SU-DHL-6 (cell line): ENCODE measurements around the gene ACAP1.

Experiments
- CTCF ChIP-seq: fragments of 200-600 bp; sonication (generic); IDR thresholded peaks from one replicate; pipeline ENCODE4 v1.5.1; 2017; ENCODE audit warnings: antibody characterized with exemption, mild to moderate bottlenecking, low read length, moderate library complexity; ENCODE audit not compliant: insufficient read depth, poor library complexity, severe bottlenecking
- EZH2phosphoT487 ChIP-seq: fragments of 200-600 bp; sonication (generic), shearing (Covaris generic); conservative IDR thresholded peaks from 2 replicates; pipeline ENCODE4 v1.6.1; 2018; ENCODE audit warnings: mild to moderate bottlenecking, antibody characterized with exemption, low read length, moderate library complexity, mixed read lengths

GRCh38 chr17:7398612-7399011, 62.3 kb downstream of the ACAP1 start:
- TF ChIP-seq CTCF (no peak), EZH2phosphoT487 (no peak)
